H1 (cell line): ENCODE results near the gene INO80C. TPM values are rescaled to one million over a fixed set of nuclear protein-coding genes. Genes with fewer than 3 reads are reported as not detected.

Experiments used
- BRCA1 ChIP-seq: IDR thresholded peaks from 2 replicates; pipeline ENCODE4 v1.6.1; 2012; ENCODE audit warnings: low read depth, low read length, improper control_type of control experiment
- CBX8 ChIP-seq: fragments of 300-800, 300-1000 bp; sonication (generic); IDR thresholded peaks from 2 replicates; pipeline ENCODE4 v1.7.1; 2016; ENCODE audit warnings: low read depth, low read length, borderline replicate concordance
- CHD7 ChIP-seq: fragments of 300-600 bp; sonication (generic); IDR thresholded peaks from 2 replicates; pipeline ENCODE4 v1.7.1; 2012; ENCODE audit warnings: low read length, moderate library complexity, mild to moderate bottlenecking, inconsistent platforms; ENCODE audit not compliant: insufficient replicate concordance
- CTBP2 ChIP-seq: IDR thresholded peaks from 2 replicates; pipeline ENCODE4 v1.7.0; 2011; ENCODE audit warnings: borderline replicate concordance, mild to moderate bottlenecking, moderate library complexity, mixed read lengths, low read length; ENCODE audit not compliant: insufficient read depth, insufficient read length
- EGR1 ChIP-seq: IDR thresholded peaks from 2 replicates; pipeline ENCODE4 v1.6.1; 2011; ENCODE audit warnings: low read depth, low read length, borderline replicate concordance
- EZH2 ChIP-seq: fragments of 200-600 bp; sonication (generic); IDR thresholded peaks from 2 replicates; pipeline ENCODE4 v1.7.1; 2012; ENCODE audit warnings: low read depth, mild to moderate bottlenecking, moderate library complexity, low read length, inconsistent platforms; ENCODE audit not compliant: severe bottlenecking
- GTF2F1 ChIP-seq: IDR thresholded peaks from 2 replicates; pipeline ENCODE4 v1.6.1; 2012; ENCODE audit warnings: low read depth, low read length, improper control_type of control experiment, borderline replicate concordance
- RAD21 ChIP-seq, 2 experiments: IDR thresholded peaks in 1 of 2; conservative IDR thresholded peaks in 1 of 2; 2 replicates each; pipeline ENCODE4 v1.6.1; 2011; ENCODE audit warnings: low read depth in 2 of 2, low read length in 2 of 2, improper control_type of control experiment in 1 of 2, inconsistent platforms in 1 of 2, mild to moderate bottlenecking in 1 of 2, moderate library complexity in 1 of 2
- TBP ChIP-seq: IDR thresholded peaks from 2 replicates; pipeline ENCODE4 v1.6.1; 2011; ENCODE audit warnings: low read depth, low read length, improper control_type of control experiment
- polyA plus RNA-seq, 7 experiments: library from polyadenylated mRNA; depleted of rRNA in 3 of 7; stranded (reverse) in 5 of 7; unstranded in 2 of 7; fragments of >200 nt in 5 of 7; fragments of 200-250 nt in 2 of 7; gene quantifications; 1 replicate in 5 of 7; 2 replicates in 1 of 7; 4 replicates in 1 of 7; pipeline versions ENCODE4 v1.2.1 to v1.2.3, GENCODE V29; 2011 to 2013; ENCODE audit warnings: missing spikeins in 2 of 7, mixed read lengths in 2 of 7
- total RNA-seq: library from RNA; stranded (reverse); fragmentation: NEBNext Ultra II Directional; extraction: Animal tissue kit (Norgen Biotek cat#: 25700); gene quantifications from 2 replicates; pipeline ENCODE4 v1.2.1, GENCODE V29; 2021
- TF ChIP-seq, protein P1 (sequence below): IDR thresholded peaks from 2 replicates; pipeline ENCODE4 v1.6.1; 2011; ENCODE audit warnings: low read length, improper control_type of control experiment

The INO80C gene
- total and polyA plus RNA-seq, 2 of the 8 experiments (the other 6 are each of a cell fraction or from before 2014, with no cell fraction given), result 30.1 to 48.9 TPM

GRCh38 chr18:35514283-35514682 lies 16.5 kb upstream of the INO80C start (continued):
- no peak for TF ChIP-seq CHD7
- TF ChIP-seq, protein P1, sequence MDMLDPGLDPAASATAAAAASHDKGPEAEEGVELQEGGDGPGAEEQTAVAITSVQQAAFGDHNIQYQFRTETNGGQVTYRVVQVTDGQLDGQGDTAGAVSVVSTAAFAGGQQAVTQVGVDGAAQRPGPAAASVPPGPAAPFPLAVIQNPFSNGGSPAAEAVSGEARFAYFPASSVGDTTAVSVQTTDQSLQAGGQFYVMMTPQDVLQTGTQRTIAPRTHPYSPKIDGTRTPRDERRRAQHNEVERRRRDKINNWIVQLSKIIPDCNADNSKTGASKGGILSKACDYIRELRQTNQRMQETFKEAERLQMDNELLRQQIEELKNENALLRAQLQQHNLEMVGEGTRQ, result no peak
- no peak for TF ChIP-seq BRCA1
- no peak for TF ChIP-seq GTF2F1
- TF ChIP-seq EZH2, result no peak
- TF ChIP-seq RAD21 (IDR thresholded peaks at IDR 0.05 in 1 of 2, conservative IDR thresholded peaks at IDR 0.05 in 1 of 2; ENCODE audit: low read depth in 2 of 2, low read length in 2 of 2), result no peak
- TF ChIP-seq CBX8, result no peak
- no peak for TF ChIP-seq EGR1
- no peak for TF ChIP-seq TBP
- no peak for TF ChIP-seq CTBP2
- TF ChIP-seq, all 59 proteins: peak for 0
